Astrocyte (in vitro differentiated cells and primary cell): ENCODE results near the gene CTNNA2. TPM values are rescaled to one million over a fixed set of nuclear protein-coding genes. Genes with fewer than 3 reads are reported as not detected.
"Not testable (repeated sequence)": the region's sequence is repeated elsewhere in the genome, so short reads cannot be mapped to it uniquely, and the experiment has no call there.

Experiments used
- DNase-seq: peaks from one replicate; pipeline ENCODE4 v3.0.0-alpha.2; 2010; ENCODE audit warnings: low read depth
- FAIRE-seq: peaks from 2 replicates; lab custom pipeline; 2011; peaks lifted over from hg19 to GRCh38; lab: Jason Lieb, UNC
- H2AFZ ChIP-seq: 2 replicates; pipeline ENCODE4 v1.6.0; 2012; ENCODE audit warnings: low read depth, low read length, inconsistent platforms
- H3K27ac ChIP-seq: 2 replicates; pipeline ENCODE4 v1.5.1; 2011; ENCODE audit warnings: low read depth, low read length, inconsistent platforms
- H3K27me3 ChIP-seq: 2 replicates; pipeline ENCODE4 v1.6.0; 2011; ENCODE audit warnings: low read length, inconsistent platforms; ENCODE audit not compliant: insufficient read depth
- H3K36me3 ChIP-seq: 2 replicates; pipeline ENCODE4 v1.5.1; 2011; ENCODE audit warnings: low read length, inconsistent platforms; ENCODE audit not compliant: insufficient read depth
- H3K4me1 ChIP-seq: 2 replicates; pipeline ENCODE4 v1.5.1; 2011; ENCODE audit warnings: low read length, inconsistent platforms; ENCODE audit not compliant: insufficient read depth
- H3K4me2 ChIP-seq: 2 replicates; pipeline ENCODE4 v1.6.0; 2012; ENCODE audit warnings: low read length, inconsistent platforms
- H3K4me3 ChIP-seq: 2 replicates; pipeline ENCODE4 v1.5.1; 2011; ENCODE audit warnings: low read depth, mild to moderate bottlenecking, low read length, inconsistent platforms; ENCODE audit not compliant: insufficient read depth
- H3K79me2 ChIP-seq: 2 replicates; pipeline ENCODE4 v1.6.0; 2012; ENCODE audit warnings: mild to moderate bottlenecking, low read length, inconsistent platforms; ENCODE audit not compliant: insufficient read depth
- H3K9ac ChIP-seq: 2 replicates; pipeline ENCODE4 v1.6.0; 2012; ENCODE audit warnings: mild to moderate bottlenecking, low read length, inconsistent platforms
- H3K9me3 ChIP-seq: 2 replicates; pipeline ENCODE4 v1.5.1; 2012; ENCODE audit warnings: low read depth, mild to moderate bottlenecking, low read length, inconsistent platforms; ENCODE audit not compliant: insufficient read depth
- H4K20me1 ChIP-seq: 2 replicates; pipeline ENCODE4 v1.6.0; 2012; ENCODE audit warnings: low read length, inconsistent platforms; ENCODE audit not compliant: insufficient read depth
- H3K27ac Mint-ChIP-seq: one replicate; pipeline ENCODE4 v1.8.0; 2021; ENCODE audit warnings: mild to moderate bottlenecking, mixed read lengths; ENCODE audit not compliant: unreplicated experiment
- H3K27me3 Mint-ChIP-seq: one replicate; pipeline ENCODE4 v1.8.0; 2021; ENCODE audit warnings: low read depth, mixed read lengths; ENCODE audit not compliant: unreplicated experiment
- H3K36me3 Mint-ChIP-seq: one replicate; pipeline ENCODE4 v1.8.0; 2021; ENCODE audit warnings: low read depth, mixed read lengths; ENCODE audit not compliant: unreplicated experiment
- H3K4me1 Mint-ChIP-seq: one replicate; pipeline ENCODE4 v1.8.0; 2021; ENCODE audit warnings: low read depth, mixed read lengths; ENCODE audit not compliant: unreplicated experiment
- H3K4me3 Mint-ChIP-seq: one replicate; pipeline ENCODE4 v1.8.0; 2021; ENCODE audit warnings: mild to moderate bottlenecking, moderate library complexity, mixed read lengths; ENCODE audit not compliant: unreplicated experiment
- H3K9me3 Mint-ChIP-seq: one replicate; pipeline ENCODE4 v1.8.0; 2021; ENCODE audit warnings: mild to moderate bottlenecking, mixed read lengths; ENCODE audit not compliant: unreplicated experiment
- EZH2 ChIP-seq: IDR thresholded peaks from 2 replicates; pipeline ENCODE4 v1.6.1; 2012; ENCODE audit warnings: mild to moderate bottlenecking, low read length, inconsistent platforms; ENCODE audit not compliant: insufficient read depth
- total RNA-seq: library from RNA; stranded (reverse); gene quantifications from 2 replicates; pipeline ENCODE4 v1.2.1, GENCODE V29; 2021
- TF ChIP-seq, protein P1 (sequence below): IDR thresholded peaks from 2 replicates; pipeline ENCODE4 v1.5.1; 2011; ENCODE audit warnings: low read depth, mild to moderate bottlenecking, inconsistent platforms, low read length, moderate library complexity; ENCODE audit not compliant: insufficient read depth

Gene CTNNA2
- total RNA-seq, 1 donor from 2014 or later, result 3.9 TPM

DNA sequence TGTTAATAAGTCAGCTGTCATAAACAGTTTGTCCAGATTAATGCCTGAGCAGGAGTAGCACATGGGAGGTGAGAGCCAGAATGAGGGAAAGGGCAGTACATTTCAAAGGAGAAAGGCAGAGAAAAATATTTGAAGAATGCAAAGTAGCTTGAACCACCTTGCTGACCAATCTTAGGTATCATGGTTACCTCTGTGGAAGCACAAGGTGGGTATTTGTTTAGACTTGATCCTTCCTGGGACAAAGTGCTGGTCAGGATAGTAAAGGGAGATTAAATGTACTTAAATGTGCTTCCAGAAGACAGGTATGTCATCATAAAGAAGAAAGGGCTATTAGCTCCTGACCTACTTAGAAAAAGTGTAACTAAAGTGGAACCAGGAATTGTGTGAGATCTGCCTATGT, 686.7 kb downstream of the CTNNA2 start:
- no peak overlapping the region for H3K27ac ChIP-seq
- H3K36me3 ChIP-seq, result no peaks in the 10 kb centered on the region
- no peak overlapping the region for H2AFZ ChIP-seq
- Mint-ChIP-seq H3K36me3 (peaks cover 2% of the 10 kb centered on the region), H3K9me3 (peaks cover 7% of the 10 kb centered on the region), H3K27ac (no peak overlapping the region), H3K4me3 (no peak overlapping the region), H3K4me1 (no peaks in the 10 kb centered on the region), H3K27me3 (no peaks in the 10 kb centered on the region)
- no peaks in the 10 kb centered on the region for H3K9me3 ChIP-seq
- H4K20me1 ChIP-seq, result no peaks in the 10 kb centered on the region
- H3K27me3 ChIP-seq, result no peaks in the 10 kb centered on the region
- FAIRE-seq (no peak), DNase-seq (no peak)
- H3K79me2 ChIP-seq, result no peaks in the 10 kb centered on the region
- no peaks in the 10 kb centered on the region for H3K4me1 ChIP-seq
- no peak overlapping the region for H3K9ac ChIP-seq
- TF ChIP-seq, protein P1, sequence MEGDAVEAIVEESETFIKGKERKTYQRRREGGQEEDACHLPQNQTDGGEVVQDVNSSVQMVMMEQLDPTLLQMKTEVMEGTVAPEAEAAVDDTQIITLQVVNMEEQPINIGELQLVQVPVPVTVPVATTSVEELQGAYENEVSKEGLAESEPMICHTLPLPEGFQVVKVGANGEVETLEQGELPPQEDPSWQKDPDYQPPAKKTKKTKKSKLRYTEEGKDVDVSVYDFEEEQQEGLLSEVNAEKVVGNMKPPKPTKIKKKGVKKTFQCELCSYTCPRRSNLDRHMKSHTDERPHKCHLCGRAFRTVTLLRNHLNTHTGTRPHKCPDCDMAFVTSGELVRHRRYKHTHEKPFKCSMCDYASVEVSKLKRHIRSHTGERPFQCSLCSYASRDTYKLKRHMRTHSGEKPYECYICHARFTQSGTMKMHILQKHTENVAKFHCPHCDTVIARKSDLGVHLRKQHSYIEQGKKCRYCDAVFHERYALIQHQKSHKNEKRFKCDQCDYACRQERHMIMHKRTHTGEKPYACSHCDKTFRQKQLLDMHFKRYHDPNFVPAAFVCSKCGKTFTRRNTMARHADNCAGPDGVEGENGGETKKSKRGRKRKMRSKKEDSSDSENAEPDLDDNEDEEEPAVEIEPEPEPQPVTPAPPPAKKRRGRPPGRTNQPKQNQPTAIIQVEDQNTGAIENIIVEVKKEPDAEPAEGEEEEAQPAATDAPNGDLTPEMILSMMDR, result no peak
- no peak for TF ChIP-seq EZH2
- H3K4me2 ChIP-seq, result no peak overlapping the region
- no peak overlapping the region for H3K4me3 ChIP-seq

DNA sequence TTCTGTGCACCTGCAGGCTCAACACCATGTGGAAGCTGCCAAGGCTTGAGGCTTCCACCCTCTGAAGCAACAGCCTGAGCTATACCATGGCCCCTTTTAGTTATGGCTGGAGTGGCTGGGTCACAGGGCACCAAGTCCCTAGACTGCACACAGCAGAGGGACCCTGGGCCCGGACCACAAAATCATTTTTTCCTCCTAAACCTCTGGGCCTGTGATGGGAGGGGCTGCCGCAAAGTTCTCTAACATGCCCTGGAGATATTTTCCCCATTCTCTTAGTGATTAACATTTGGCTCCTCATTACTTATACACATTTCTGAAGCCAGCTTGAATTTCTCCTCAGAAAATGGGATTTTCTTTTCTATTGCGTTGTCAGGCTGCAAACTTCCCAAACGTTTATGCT, 691.1 kb downstream of the CTNNA2 start:
- H3K4me1 ChIP-seq, FAIRE-seq, H4K20me1 ChIP-seq, H3K4me2 ChIP-seq, H3K4me3 Mint-ChIP-seq, H3K4me3 ChIP-seq, H3K4me1 Mint-ChIP-seq, DNase-seq, H3K27me3 Mint-ChIP-seq, H3K27ac ChIP-seq, H3K9me3 ChIP-seq, H3K36me3 ChIP-seq, H3K27me3 ChIP-seq, H3K9me3 Mint-ChIP-seq, H2AFZ ChIP-seq, H3K79me2 ChIP-seq, H3K9ac ChIP-seq, H3K36me3 Mint-ChIP-seq, H3K27ac Mint-ChIP-seq: not testable (repeated sequence)

DNA sequence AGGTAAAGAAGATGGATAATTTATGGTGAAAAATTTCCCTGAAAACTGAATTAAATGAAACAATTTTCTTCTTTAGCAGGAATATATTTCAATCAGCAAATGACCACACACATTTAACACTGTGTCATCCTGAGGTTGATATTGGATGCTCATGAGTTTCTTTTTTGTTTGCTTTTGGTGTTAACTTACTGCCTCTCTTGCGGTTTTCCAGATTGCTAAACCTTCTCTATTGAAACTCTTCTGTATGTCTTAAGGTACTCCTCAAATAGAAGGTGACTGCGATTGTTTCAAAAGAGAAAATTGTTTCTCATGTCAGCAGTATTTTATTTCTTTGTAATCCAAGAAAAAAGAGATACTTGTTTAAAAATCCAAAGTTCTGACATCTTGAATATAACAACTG, 692.6 kb downstream of the CTNNA2 start:
- Mint-ChIP-seq H3K27ac (no peak overlapping the region), H3K36me3 (peaks cover 2% of the 10 kb centered on the region), H3K9me3 (peaks cover 9% of the 10 kb centered on the region), H3K4me1 (no peaks in the 10 kb centered on the region), H3K4me3 (no peak overlapping the region), H3K27me3 (peaks cover 2% of the 10 kb centered on the region)
- no peak overlapping the region for H2AFZ ChIP-seq
- TF ChIP-seq EZH2, result no peak
- TF ChIP-seq, protein P1, result no peak
- DNase-seq (no peak), FAIRE-seq (no peak)
- no peaks in the 10 kb centered on the region for H3K36me3 ChIP-seq
- no peak overlapping the region for H3K4me3 ChIP-seq
- no peaks in the 10 kb centered on the region for H3K4me1 ChIP-seq
- no peak overlapping the region for H3K9ac ChIP-seq
- no peaks in the 10 kb centered on the region for H3K79me2 ChIP-seq
- no peaks in the 10 kb centered on the region for H3K27me3 ChIP-seq
- no peaks in the 10 kb centered on the region for H4K20me1 ChIP-seq
- no peak overlapping the region for H3K4me2 ChIP-seq
- no peaks in the 10 kb centered on the region for H3K9me3 ChIP-seq
- H3K27ac ChIP-seq, result no peak overlapping the region
